GM18868 (cell line): Measurements from ENCODE around the gene NPAS3.
"Not testable (repeated sequence)": the region's sequence is repeated elsewhere in the genome, so short reads cannot be mapped to it uniquely, and the experiment has no call there.

Experiments
- ATAC-seq: cut with Tn5 transposase; IDR thresholded peaks from one replicate; pipeline ENCODE4 v1.9.1; 2021; ENCODE audit warnings: mild to moderate bottlenecking, moderate library complexity; ENCODE audit not compliant: unreplicated experiment

NPAS3 gene

GRCh38 chr14:33065634-33066033 lies 127.0 kb downstream of the NPAS3 start:
- no peak for ATAC-seq

GRCh38 chr14:33068040-33068439 lies 129.4 kb downstream of the NPAS3 start:
- ATAC-seq, result no peak

- ATAC-seq, result no peak
Observed at GRCh38 chr14:33068626-33069025, 129.9 kb downstream of the NPAS3 start.

GRCh38 chr14:33070475-33070874 lies 131.8 kb downstream of the NPAS3 start:
- no peak for ATAC-seq

- no peak for ATAC-seq
Observed at GRCh38 chr14:33073023-33073422, 134.3 kb downstream of the NPAS3 start.

- no peak for ATAC-seq
Observed at GRCh38 chr14:33081259-33081658, 142.6 kb downstream of the NPAS3 start.

- ATAC-seq, result no peak
Observed at GRCh38 chr14:33085799-33086198, 147.1 kb downstream of the NPAS3 start.

- ATAC-seq, result not testable (repeated sequence)
Observed at GRCh38 chr14:33088274-33088673, 149.6 kb downstream of the NPAS3 start.

- no peak for ATAC-seq
Observed at GRCh38 chr14:33098016-33098415, 159.3 kb downstream of the NPAS3 start.

GRCh38 chr14:33103489-33103888 lies 164.8 kb downstream of the NPAS3 start:
- ATAC-seq, result no peak

- ATAC-seq, result no peak
Observed at GRCh38 chr14:33103966-33104365, 165.3 kb downstream of the NPAS3 start.

- ATAC-seq, result no peak
Observed at GRCh38 chr14:33110737-33111443, 172.2 kb downstream of the NPAS3 start.

GRCh38 chr14:33114331-33114730 lies 175.7 kb downstream of the NPAS3 start:
- no peak for ATAC-seq

GRCh38 chr14:33118668-33119067 lies 180.0 kb downstream of the NPAS3 start:
- ATAC-seq, result no peak

- ATAC-seq, result no peak
Observed at GRCh38 chr14:33120341-33120740, 181.7 kb downstream of the NPAS3 start.

GRCh38 chr14:33120966-33121365 lies 182.3 kb downstream of the NPAS3 start:
- ATAC-seq, result no peak

GRCh38 chr14:33123281-33123680 lies 184.6 kb downstream of the NPAS3 start:
- no peak for ATAC-seq

- no peak for ATAC-seq
Observed at GRCh38 chr14:33126433-33126832, 187.8 kb downstream of the NPAS3 start.

GRCh38 chr14:33127531-33127930 lies 188.9 kb downstream of the NPAS3 start:
- ATAC-seq, result no peak

- no peak for ATAC-seq
Observed at GRCh38 chr14:33131801-33132200, 193.1 kb downstream of the NPAS3 start.

- no peak for ATAC-seq
Observed at GRCh38 chr14:33134162-33134561, 195.5 kb downstream of the NPAS3 start.

- ATAC-seq, result no peak
Observed at GRCh38 chr14:33134975-33135374, 196.3 kb downstream of the NPAS3 start.
